Measurements from ENCODE around the gene MANEAL. TPM values are rescaled to one million over a fixed set of nuclear protein-coding genes. Genes with fewer than 3 reads are reported as not detected.

Gene MANEAL
- total RNA-seq, 1 experiment from 2014 or later = 35.2 TPM

GRCh38 chr1:37782491-37782890, 11.2 kb upstream of the MANEAL start:
- no peak for DNase-seq (ENCODE audit: low spot score)

DNA sequence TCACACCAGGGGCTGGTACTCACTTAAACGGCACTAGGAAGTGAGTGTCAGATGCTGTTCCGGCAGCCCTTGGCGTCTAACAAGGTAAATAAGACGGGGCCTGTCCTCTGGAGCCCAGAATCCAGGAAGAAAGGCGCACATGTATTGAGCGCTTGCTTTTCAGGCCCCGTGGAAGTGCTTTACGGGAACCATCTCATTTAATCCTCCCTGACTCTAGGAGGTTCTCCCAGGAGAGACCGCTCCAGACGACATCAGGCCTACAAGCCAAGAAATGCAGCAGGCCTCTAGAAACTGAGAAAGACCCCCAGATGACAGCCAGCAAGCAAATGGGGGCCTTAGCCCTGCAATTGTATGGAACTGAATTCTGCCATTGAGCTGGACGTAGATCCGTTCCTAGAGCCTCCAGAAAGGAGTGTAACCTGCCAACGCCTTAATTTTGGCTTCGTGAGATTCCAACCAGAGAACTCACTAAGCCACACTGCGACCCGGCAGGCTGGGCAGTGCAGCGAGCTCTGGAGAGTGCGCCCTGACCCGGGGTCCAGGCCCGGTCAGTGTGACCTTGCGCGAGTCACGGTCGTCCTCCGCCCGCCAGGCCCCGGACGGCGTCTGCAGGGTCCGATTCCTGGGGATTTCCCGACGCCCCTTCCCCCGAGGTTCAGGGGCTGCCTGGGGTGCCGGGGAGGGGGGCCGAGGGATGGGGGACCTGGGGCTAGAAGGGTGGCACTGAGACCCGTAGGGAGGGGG, 532 bp upstream of the MANEAL start:
- DNase-seq (ENCODE audit: low spot score) = no peak

DNA sequence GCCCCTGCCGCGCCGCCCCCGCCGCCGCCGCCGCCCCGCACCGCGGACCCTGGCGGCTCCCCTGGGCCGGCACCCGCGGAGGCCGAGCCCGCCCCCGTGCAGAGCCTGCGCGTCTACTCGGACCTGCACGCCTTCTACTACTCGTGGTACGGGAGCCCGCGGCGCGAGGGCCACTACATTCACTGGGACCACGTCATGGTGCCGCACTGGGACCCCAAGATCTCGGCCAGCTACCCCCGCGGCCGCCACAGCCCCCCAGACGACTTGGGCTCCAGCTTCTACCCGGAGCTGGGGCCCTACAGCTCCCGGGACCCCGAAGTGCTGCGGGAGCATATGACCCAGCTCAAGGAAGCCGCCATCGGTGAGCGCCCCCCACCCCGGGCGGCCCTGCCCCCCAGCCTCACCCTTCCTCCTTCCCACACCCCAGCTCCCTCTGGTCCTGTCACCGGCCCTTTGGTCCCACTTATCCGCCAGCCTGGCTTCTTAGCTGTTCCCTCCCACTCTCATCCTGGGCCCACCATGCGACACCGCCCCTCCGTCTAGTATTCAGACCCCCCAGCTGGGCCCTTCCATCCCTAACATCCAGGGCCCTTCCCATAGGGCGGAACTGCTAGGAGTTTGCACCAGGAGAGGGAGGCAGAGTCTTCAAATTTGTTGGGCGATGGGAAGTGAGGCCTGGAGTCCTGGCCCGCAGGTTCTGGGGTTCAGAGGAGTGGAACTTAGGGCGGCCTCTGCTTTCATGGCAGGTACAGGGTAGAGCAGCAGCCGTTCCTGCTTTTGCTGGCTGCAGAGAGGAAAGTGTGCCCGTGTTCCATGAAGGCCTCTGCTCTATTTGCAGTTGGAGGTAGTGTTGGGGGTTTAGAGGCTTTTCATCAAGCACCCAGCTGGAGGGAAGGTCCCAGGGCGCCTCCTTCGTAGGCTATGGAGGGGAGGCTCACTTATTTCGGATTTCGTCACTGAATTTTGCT, 1.0 kb downstream of the MANEAL start:
- DNase-seq (ENCODE audit: low spot score) = peak; percentile 15

DNA sequence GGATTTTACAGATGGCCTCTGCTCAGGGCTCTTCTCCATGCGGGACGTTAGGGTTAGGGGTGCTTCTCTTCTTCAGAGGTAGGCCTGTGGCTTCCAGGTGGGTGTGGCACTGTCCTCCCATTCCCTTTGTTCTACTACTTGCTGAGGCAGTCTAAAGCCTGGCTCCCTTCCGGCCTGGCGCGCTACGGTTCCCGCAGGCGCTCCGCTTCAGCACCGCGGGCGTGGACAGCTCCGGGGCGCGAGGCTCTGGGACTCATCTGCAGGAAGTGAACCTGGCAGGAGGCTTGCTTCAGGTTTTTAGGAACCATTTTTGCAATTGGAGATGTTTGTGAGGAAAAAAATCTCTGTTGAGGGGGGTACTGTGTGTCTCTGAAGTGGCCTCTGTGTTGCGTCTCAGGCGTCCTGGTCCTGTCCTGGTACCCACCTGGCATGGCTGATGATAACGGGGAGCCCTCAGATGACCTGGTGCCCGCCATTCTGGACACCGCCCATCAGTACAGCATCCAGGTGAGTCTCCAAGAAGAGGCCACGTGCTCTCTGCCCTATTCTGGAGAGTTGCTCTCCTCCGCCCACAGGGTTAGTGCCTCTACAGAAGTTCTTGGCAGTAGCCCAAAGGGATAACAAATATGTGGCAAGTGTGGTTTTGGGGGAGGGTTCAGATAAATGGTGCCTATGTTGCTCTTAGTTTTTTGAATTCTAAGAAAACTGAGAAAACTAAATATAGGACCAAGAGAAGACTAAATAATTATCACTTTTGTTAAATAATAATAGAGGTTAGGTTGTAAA, 1.9 kb downstream of the MANEAL start:
- peak; percentile 28 for DNase-seq (ENCODE audit: low spot score)

DNA sequence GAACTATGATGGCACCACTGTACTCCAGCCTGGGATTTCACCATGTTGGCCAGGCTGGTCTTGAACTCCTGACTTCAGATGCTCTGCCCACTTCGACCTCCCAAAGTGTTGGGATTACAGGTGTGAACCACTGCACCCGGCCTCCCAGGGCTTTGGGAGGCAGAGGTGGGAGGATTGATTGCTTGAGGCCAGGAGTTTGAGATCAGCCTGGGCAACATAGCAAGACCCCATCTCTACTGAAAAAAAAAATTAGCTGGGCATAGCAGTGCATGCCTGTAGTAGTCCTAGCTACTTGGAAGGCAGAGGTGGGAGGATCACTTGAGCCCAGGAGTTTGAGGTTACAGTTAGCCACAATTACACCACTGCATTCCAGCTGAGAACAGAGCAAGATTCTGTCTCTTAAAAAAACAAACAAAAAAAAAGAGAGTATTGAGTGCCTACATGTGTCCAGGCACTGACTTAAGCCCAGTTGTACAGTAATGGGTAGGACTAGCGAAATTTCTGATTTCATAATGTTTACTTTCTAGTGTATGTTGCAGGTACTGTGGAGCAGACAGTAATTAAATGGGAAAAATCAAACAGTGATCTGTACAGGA, 4.2 kb downstream of the MANEAL start:
- no peak for DNase-seq (ENCODE audit: low spot score)

DNA sequence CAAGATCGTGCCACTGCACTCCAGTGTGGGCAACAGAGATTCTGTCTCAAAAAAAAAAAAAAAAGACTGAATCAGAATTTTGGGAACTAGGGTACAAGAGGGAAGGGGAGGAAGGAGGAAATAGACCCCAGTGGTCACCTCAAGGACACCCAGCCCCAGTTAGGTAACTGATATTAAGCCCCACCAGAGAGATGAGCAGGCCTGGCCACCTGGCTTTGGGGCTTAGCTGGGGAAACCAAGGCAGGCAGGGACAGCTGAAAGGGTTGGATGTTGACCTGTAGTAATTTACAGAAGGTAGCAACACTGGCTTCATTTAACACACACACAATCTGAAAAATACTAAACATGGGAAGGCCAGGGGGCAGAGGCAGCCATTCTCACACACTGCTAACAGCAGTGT, 8.8 kb downstream of the MANEAL start:
- no peak for DNase-seq (ENCODE audit: low spot score)

GRCh38 chr1:37807220-37807554, 13.5 kb downstream of the MANEAL start:
- no peak for DNase-seq (ENCODE audit: low spot score)

GRCh38 chr1:37807555-37808368, 14.1 kb downstream of the MANEAL start, which contains the start of the genes C1orf122 and YRDC:
C1orf122 (plus strand) TSS chr1:37807790; CDS start chr1:37808405, 615 bp downstream.
YRDC (minus strand) TSS chr1:37808208; CDS start chr1:37808180, 28 bp downstream.
- DNase-seq (ENCODE audit: low spot score) = peak; percentile 91

DNA sequence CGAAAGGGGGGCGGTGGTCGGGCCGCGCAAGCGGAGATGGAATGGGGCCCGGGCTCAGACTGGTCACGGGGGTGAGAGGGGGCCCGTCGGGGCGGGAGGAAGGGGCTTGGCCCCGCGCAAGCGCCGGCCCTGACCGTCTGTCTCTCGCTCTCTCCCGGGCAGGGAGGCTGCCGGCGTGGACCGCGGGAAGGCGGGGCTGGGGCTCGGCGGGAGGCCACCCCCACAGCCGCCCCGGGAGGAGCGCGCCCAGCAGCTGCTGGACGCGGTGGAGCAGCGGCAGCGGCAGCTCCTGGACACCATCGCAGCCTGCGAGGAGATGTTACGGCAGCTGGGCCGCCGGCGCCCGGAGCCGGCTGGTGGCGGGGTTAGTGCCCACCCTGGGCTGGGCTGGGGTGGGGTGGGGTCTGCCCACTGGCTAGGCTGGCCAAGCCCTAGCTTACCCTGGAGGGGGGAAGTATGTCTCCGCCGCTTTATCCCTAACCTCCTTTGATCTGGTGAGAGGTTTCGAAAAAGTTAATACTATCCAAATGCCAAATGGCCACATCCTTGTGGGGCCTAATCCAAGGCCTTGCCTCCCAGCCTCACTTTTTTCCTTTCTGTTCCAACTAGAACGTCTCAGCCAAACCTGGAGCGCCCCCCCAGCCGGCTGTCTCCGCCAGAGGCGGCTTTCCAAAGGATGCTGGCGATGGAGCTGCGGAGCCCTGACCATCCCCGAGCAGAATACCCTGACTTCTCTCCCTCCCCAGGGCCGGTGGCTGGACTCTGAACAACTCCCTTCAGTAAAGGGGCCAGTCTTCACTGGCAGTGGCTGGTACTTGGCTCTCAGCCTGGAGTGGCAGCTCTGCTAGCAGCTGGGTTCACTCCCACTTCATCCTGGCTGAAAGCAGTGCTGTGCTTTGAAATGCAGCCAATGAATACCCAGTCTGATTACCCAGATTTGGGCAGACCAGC, 15.0 kb downstream of the MANEAL start:
- DNase-seq (ENCODE audit: low spot score) = peak; percentile 62

GRCh38 chr1:37809942-37810341, 16.3 kb downstream of the MANEAL start:
- DNase-seq (ENCODE audit: low spot score) = no peak

DNA sequence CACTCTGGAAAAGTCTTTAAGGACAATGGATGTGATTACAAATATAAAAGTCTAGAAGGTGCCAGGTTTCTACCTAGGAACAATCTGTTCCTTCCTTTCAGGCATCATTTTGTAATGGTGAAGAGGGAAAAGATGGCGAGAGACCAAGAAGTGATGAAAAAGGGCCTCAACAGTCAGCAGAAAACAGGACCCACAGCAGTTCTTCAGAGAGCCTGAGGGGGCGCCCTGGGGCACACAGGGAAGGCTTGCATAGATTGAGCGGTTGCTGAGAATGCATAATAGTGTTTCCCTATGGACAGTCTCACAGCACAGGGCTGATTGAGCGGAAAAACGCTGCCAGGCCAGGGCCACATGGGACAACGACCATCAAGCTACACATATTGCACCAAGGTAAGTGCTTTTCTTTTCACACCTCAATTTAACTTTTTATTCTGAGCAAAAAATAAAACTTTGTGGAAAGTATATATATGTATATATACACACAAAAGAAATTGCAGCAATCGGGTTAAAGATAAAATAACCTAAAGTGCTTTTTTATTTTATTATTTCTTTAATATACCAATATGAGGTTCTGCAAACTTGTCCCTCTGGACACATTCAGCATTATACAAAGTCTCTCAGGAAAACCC, 17.5 kb downstream of the MANEAL start:
- DNase-seq (ENCODE audit: low spot score) = peak; percentile 88

GRCh38 chr1:37813529-37814145, 20.0 kb downstream of the MANEAL start:
- no peak for DNase-seq (ENCODE audit: low spot score)

DNA sequence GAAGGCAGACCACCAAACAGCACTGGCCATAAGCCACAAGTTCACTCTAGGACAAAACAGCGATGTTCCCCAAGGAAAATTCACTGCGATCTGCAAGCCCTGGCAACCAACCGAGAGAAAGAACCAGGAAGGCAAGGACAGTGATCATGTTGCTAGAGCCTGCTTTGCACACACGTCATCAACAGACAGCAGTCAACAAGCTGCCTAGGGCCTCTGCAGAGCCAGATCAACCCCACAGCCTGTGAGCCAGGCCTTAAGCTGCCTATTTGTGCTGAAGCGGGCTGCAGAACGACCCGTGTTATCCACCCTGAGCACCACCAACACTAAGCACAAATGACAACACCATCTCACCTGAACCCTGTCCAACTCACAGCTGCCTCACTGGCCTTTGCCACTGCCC, 20.6 kb downstream of the MANEAL start:
- DNase-seq (ENCODE audit: low spot score) = no peak

DNA sequence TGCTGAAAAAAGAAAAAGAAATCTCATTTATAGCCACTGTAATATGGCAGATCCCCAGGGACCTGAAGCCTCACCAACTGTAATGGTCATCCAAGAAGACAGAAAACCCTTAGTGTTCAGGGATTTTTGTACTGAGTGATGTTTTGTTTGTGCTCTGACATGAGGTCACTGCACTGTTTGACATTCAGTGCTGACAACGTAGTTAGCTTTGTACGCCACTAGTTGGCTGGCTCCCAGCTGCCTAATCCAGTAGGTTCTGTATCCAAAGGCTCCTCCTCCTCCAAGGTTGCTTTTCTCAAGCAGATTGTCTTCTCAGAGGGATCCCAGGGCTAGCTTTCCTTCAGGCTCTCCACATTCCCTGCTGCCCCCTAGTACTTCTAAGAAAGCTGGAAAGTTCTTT, 23.8 kb downstream of the MANEAL start:
- DNase-seq (ENCODE audit: low spot score) = peak; percentile 24

- DNase-seq (ENCODE audit: low spot score) = no peak
Observed at GRCh38 chr1:37821481-37821880, 27.8 kb downstream of the MANEAL start.

DNA sequence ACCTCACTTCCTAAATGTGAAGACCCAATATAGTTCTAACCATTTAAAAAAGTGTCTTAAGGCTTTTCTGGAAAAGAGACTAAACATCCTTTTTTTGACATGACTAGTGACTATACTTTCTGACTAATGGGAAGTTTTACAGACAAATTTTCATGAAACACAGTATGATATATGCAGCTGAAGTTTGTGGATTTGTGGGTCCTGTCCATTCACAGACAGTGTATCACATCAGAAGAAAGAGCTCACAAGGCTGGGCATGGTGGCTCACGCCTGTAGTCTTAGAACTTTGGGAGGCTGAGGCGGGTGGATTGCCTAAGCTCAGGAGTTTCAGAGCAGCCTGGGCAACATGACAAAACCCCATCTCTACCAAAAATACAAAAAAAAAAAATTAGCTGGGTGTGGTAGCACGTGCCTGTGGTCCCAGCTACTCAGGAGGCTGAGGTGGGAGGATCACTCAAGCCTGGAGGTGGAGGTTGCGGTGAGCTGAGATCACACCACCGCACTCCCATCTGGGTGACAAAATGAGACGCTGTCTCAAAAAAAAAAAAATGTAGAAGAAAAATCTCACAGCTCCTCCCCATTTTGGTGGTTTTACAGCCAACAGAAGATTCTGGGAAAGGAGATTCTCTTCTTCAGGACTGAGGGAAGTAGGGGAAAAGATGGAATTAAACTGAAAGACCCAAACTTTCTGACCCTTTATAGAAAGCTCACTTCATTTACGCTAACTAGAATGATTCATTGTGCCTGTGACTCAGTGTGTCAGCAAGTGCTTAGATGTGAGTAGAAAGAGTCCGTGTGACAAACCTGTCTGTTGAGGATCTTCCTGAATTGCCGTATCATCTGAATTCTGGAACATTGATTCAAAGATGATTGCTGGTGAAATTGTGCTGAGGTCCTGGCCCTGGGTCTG, 29.5 kb downstream of the MANEAL start:
- no peak for DNase-seq (ENCODE audit: low spot score)

DNA sequence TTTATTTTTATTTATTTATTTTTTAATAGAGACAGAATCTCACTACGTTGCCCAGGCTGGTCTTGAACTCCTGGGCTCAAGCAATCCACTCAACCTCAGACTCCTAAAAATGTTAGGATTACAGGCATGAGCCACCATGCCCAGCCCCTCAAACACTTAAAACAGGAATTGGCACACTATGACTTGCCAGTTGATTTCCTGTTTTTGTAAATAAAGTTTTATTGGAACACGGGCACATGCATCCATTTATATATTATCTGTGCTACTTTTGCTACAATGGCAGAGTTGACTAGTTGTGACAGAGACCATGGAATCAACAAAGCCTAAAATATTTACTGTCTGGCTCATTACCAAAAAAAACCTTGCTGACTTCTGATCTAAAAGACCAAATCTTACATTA, 30.4 kb downstream of the MANEAL start:
- no peak for DNase-seq (ENCODE audit: low spot score)

Data from HT-29 (cell line).